ENCODE data around the gene ARHGAP24.
"Not testable (repeated sequence)": the region's sequence is repeated elsewhere in the genome, so short reads cannot be mapped to it uniquely, and the experiment has no call there.

DNA sequence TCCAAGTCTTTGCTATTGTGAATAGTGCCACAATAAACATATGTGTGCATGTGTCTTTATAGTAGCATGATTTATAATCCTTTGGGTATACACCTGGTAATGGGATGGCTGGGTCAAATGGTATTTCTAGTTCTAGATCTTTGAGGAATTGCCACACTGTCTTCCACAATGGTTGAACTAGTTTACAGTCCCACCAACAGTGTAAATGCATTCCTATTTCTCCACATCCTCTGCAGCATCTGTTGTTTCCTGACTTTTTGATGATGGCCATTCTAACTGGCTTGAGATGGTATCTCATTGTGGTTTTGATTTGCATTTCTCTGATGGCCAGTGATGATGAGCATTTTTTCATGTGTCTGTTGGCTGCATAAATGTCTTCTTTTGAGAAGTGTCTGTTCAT, 26.2 kb downstream of the ARHGAP24 start:
- TF ChIP-seq CTCF, POLR2A (IDR thresholded peaks at IDR 0.05): not testable (repeated sequence)
